ENCODE results near the gene DIS3L.
"Not testable (repeated sequence)": the region's sequence is repeated elsewhere in the genome, so short reads cannot be mapped to it uniquely, and the experiment has no call there.

DIS3L gene

DNA sequence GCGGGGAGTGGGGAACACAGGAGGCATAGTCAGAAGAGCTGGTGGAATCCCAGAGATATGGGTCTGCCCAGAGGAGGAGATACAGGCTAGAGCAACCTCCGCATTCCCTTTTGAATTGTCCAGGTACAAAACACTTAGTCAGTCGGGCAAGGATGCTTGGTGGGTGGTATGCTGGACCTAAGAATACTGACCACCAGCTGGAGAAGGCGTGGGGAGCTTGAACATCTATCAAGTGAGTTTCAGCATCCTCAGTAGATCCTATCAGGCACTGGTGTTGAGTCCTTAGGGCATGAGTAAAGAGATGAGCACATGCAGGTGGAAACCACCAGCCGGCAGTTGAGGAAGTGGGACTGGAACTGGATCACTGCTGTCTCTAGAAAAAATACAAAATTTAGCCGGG is 14.7 kb upstream of the DIS3L start:
- FAIRE-seq: no peak

- FAIRE-seq: no peak
Measured at GRCh38 chr15:66284271-66284670, 9.1 kb upstream of the DIS3L start.

DNA sequence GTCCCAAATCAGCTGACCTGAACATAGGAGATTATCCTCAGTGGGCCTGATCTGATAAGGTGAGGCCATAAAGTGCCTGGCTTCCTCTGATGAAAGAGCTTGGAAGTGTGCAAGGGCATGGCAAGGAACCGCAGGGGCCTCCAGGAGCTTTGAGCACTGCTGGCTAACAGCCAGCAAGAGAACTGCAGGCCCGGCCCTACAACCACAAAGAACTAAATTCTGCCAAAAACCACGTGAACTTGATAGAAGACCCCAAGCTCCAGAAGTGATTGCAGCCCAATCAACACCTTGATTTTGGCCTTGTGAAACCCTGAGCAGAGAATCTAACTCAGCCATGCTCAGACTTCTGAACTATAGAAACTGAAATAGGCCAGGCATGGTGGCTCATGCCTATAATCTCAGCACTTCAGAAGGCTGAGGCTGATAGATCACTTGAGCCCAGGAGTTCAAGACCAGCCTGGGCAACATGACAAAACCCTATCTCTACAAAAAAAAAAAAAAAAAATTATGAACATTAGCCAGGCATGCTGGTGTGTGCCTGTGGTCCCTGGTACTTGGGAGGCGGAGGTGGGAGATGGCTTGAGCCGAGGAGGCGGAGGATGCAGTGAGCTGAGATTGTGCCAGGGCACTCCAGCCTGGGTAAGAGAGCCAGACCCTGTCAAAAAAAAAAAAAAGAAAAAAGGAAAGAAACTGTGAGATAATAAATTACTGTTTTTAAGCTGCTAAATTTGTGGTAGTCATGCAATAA is 7.7 kb upstream of the DIS3L start:
- no peak for FAIRE-seq

- peak; percentile 99 for FAIRE-seq
Measured at GRCh38 chr15:66287461-66288057, 5.8 kb upstream of the DIS3L start.

GRCh38 chr15:66288093-66288492 is 5.3 kb upstream of the DIS3L start:
- FAIRE-seq: no peak

DNA sequence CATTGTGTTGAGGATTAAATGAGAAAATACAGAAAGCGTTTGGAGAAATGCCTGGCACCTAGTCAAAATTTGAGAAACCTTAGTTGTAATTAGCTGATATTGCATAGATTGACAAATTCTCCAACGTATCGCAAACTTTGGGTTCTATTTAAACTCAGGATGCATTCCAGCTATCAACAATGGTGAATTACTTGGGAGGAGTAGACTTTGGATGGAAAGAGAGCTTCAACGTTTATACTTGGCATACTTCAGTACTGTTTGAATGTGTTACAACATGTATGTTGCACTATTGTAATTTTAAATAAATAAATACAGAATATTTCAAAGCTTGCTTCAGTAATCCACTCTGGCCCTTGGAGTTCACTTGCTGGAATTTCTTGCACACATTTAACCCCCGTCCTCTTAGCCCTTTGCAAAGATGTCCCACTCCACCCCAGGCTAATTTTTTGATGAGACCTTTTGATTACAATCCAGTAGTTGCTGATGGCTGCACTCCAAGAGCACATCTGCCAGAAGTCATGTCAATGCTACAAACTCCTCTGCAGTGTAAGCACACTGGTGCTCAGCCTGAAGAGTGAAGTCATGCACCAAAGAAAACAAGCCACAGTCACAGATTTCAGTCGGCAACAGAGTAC is 4.7 kb upstream of the DIS3L start:
- FAIRE-seq: no peak

DNA sequence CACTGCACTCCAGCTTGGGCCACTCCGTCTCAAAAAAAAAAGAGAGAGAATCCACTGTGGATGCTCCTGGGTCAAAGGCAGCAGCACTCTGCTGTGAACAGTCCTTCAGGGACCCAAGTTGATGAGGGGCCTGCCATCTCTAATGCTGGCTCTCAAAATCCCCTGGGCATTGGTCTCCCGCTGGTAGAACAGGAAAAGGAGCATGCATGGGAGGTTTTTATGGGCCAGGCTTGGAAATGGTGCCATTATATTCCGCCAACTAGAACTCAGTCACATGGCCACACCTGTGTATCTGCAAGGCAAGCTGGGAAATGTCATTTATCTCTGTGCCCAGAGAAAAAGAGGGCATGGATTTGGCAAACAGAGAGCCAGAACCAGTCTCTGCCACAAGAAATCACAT is 3.4 kb upstream of the DIS3L start:
- FAIRE-seq: no peak

DNA sequence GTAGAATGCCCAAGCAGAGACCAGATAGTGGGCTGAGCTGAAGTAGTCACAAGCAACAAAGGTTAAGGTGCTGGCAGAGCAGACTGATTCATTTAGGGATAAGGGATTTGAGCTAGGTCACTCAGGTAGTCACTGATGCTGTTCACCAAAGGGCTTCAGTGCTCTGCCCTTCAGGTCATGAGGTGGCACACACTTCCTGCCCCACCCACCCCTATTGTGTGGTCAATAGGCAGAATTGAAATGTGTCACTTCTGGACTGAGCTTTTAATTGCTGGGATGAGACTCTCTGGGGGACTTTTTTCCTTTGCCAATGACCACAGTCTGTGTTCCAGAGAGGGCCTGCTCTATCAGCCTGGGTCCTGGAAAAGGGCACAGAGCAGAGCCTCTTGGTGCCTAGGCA is 2.9 kb upstream of the DIS3L start:
- FAIRE-seq: no peak

- FAIRE-seq: no peak
Measured at GRCh38 chr15:66291816-66292570, 1.4 kb upstream of the DIS3L start.

- no peak for FAIRE-seq
Measured at GRCh38 chr15:66292571-66293418, 573 bp upstream of the DIS3L start.

DNA sequence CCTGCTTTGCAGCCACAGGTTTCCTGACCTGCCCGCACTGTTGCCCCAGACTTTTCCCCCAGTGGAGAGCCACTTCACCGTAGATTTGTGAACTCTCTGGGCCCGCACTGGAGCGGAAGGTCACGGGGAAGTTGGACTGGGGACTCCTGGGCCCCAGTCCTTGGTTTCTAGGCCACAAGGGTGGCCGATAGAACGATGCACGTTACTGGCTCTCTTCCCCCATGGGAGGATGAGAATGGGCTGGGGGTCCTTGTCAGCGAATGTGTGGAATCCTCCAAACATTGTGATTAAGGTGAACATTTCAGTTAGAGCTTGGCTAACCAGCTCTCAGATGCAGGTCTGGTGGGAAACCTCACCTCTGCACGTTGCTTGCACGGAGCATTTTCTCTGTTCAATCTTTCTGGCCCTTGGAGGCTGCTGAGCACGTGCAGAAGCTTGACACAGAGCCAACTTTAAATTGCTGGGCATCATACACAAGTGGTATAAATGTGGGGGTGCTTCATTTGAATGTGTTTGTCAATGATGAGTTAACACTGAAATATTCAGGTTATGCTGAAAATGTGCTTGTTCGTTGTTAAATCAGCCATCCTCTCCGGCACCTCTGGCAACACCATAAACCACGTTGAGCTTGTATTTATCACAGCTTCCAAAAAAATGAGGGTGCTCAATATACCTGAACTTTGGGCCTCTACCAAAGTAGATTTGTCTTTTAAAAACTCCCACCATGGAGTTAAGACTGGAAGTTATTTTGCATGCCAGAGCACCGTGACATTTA is 976 bp downstream of the DIS3L start:
- FAIRE-seq: no peak

- no peak for FAIRE-seq
Measured at GRCh38 chr15:66294932-66295235, 1.5 kb downstream of the DIS3L start.

GRCh38 chr15:66296186-66296585 is 2.8 kb downstream of the DIS3L start:
- FAIRE-seq: no peak

- no peak for FAIRE-seq
Measured at GRCh38 chr15:66298803-66299251, 5.5 kb downstream of the DIS3L start.

- no peak for FAIRE-seq
Measured at GRCh38 chr15:66302489-66303278, 9.3 kb downstream of the DIS3L start.

- FAIRE-seq: not testable (repeated sequence)
Measured at GRCh38 chr15:66304425-66304824, 11.1 kb downstream of the DIS3L start.

GRCh38 chr15:66306381-66306780 is 13.0 kb downstream of the DIS3L start:
- no peak for FAIRE-seq

GRCh38 chr15:66308531-66308930 is 15.2 kb downstream of the DIS3L start:
- no peak for FAIRE-seq

- no peak for FAIRE-seq
Measured at GRCh38 chr15:66309828-66310227, 16.5 kb downstream of the DIS3L start.

- no peak for FAIRE-seq
Measured at GRCh38 chr15:66310786-66311185, 17.4 kb downstream of the DIS3L start.

GRCh38 chr15:66312144-66312543 is 18.8 kb downstream of the DIS3L start:
- FAIRE-seq: no peak

Data from A204.1 (cell line).